ENCODE measurements around the gene RNF212.
"Not testable (repeated sequence)": the region's sequence is repeated elsewhere in the genome, so short reads cannot be mapped to it uniquely, and the experiment has no call there.

The RNF212 gene

DNA sequence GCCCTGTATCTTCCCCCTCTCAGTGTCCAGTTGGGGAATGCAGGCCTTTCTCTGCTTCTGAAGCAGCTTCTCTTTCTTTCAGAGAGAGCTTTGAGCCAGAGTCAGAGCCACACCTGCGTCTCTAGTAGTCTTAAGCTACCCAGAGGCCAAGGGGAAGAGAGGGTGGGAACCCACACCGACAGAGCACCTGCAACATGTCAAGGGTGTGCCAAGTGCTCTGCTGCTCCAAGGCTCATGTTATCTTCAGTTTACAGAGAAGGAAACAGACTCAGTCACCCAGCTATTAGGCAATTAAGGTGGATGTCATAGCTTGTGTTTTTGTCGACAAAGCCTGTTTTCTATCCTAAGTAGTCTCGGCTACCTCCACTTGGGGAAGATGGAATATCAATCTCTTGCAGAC lies 22.7 kb upstream of the RNF212 start:
- H3K4me3 ChIP-seq (ENCODE audit: low read depth, low read length) = no peak overlapping the region
- TF ChIP-seq, protein P1, sequence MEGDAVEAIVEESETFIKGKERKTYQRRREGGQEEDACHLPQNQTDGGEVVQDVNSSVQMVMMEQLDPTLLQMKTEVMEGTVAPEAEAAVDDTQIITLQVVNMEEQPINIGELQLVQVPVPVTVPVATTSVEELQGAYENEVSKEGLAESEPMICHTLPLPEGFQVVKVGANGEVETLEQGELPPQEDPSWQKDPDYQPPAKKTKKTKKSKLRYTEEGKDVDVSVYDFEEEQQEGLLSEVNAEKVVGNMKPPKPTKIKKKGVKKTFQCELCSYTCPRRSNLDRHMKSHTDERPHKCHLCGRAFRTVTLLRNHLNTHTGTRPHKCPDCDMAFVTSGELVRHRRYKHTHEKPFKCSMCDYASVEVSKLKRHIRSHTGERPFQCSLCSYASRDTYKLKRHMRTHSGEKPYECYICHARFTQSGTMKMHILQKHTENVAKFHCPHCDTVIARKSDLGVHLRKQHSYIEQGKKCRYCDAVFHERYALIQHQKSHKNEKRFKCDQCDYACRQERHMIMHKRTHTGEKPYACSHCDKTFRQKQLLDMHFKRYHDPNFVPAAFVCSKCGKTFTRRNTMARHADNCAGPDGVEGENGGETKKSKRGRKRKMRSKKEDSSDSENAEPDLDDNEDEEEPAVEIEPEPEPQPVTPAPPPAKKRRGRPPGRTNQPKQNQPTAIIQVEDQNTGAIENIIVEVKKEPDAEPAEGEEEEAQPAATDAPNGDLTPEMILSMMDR (conservative IDR thresholded peaks at IDR 0.05; ENCODE audit: low read depth, low read length) = no peak
- DNase-seq (ENCODE audit: low read depth) = no peak

DNA sequence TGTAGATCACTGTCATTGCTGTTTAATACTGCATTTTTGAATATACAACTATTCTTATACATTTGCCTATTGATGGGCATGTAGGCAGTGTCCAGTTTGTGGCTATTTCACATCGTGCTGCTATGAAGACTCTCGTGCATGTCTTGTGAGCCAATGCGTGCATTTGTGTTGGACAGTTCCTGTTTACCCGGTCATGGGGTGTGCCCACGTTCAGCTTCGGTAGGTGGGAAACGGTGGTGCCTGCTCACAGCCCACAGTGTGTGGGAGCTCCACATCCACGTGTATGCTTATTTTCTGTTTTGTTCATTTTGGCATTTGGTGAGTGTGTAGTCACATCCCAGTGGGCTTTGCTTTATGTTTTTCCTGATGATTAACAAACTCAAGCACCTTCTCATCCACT lies 19.7 kb upstream of the RNF212 start:
- TF ChIP-seq, protein P1 (conservative IDR thresholded peaks at IDR 0.05; ENCODE audit: low read depth, low read length) = no peak

DNA sequence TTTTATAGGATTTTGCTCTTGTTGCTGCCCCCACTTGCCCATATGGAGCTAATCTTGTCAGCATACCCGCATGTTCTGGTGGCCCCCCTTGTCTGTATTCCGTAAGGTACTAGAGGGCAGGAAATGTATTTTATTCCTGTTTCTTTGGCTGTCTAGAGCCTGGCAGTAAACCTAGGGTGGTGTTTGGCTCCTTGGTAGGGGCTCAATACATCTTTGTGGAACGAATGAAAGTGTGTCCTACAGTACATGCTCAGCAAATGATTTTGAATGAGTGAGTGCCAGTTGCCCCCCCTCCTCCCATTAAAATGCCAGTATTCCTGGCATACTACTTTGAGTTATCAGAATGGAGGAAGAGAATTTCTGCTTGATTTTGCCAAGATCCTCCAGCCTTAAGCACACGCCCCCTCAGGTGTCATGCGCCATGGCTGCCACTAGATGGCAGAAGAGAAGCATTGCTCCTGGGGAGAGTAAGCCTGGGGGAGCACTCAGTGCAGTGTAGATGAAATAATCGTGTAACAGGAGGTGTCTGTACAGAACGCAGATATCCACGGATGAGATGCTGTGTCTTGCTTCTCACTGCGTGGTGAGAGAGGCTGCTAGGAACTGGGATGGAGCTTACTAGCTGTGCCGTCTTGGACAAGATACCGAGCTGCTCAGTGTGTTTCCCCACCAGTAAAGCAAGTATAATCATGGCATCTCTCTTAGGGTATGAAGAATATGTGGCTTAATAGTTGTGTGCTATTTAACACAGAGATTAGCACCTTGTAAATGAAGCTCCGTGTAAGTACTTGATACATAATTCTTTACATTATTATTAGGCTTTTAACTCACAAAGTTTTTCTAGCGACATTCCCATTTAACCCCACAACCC lies 17.2 kb upstream of the RNF212 start:
- no peak overlapping the region for H3K4me3 ChIP-seq (ENCODE audit: low read depth, low read length)
- peak; percentile 89 for DNase-seq (ENCODE audit: low read depth)
- TF ChIP-seq, protein P1 (conservative IDR thresholded peaks at IDR 0.05; ENCODE audit: low read depth, low read length) = peak; percentile 100

More for the DNA sequence above, 19.7 kb upstream of the RNF212 start:
- no peak overlapping the region for H3K4me3 ChIP-seq (ENCODE audit: low read depth, low read length)
- no peak for DNase-seq (ENCODE audit: low read depth)

DNA sequence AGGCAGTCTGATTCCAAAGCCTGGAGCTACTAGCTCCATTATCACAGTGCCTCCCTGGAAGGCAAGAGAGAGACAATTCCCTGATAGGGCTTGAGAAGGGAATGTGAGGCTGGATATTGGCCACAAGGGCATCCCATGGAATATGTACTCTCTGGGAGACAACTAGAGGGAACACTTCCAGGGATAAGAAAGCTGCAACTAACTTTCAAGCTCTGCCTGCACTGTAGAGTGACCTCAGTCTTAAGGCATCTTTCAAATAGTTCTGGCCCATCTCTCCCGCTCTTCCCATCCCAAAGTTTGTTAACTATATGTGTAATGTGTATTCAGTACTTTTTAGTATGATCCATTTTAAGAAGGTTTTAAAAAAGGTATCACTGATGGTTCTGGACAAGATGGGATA lies 13.1 kb upstream of the RNF212 start:
- DNase-seq (ENCODE audit: low read depth) = peak; percentile 26
- H3K4me3 ChIP-seq (ENCODE audit: low read depth, low read length) = no peak overlapping the region
- TF ChIP-seq, protein P1 (conservative IDR thresholded peaks at IDR 0.05; ENCODE audit: low read depth, low read length) = no peak

DNA sequence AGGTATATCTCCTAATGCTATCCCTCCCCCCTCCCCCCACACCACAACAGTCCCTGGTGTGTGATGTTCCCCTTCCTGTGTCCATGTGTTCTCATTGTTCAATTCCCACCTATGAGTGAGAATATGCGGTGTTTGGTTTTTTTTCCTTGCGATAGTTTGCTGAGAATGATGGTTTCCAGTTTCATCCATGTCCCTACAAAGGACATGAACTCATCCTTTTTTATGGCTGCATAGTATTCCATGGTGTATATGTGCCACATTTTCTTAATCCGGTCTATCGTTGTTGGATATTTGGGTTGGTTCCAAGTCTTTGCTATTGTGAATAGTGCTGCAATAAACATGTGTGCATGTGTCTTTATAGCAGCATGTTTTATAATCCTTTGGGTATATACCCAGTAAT lies 12.1 kb upstream of the RNF212 start:
- not testable (repeated sequence) for DNase-seq (ENCODE audit: low read depth); H3K4me3 ChIP-seq (ENCODE audit: low read depth, low read length)

DNA sequence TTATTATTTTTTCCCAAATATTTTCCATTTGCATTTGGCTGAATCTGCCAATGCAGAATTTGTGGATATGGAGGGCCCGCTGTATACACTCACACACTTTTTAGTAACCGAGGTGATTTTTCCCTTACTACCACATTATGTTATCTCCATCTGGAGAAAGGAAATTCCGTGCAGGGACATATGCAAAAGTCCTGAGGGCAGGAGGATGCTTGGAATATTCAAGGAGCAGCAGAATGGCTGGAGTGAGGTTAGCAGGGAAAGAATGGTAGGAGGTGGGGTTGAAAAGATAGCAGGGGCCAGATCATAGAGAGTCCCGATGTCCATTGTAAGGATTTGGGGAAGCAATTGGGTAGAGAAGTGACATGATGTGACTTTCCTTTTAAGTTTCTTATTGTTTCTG lies 11.5 kb upstream of the RNF212 start:
- H3K4me3 ChIP-seq (ENCODE audit: low read depth, low read length) = no peak overlapping the region
- TF ChIP-seq, protein P1 (conservative IDR thresholded peaks at IDR 0.05; ENCODE audit: low read depth, low read length) = no peak

DNA sequence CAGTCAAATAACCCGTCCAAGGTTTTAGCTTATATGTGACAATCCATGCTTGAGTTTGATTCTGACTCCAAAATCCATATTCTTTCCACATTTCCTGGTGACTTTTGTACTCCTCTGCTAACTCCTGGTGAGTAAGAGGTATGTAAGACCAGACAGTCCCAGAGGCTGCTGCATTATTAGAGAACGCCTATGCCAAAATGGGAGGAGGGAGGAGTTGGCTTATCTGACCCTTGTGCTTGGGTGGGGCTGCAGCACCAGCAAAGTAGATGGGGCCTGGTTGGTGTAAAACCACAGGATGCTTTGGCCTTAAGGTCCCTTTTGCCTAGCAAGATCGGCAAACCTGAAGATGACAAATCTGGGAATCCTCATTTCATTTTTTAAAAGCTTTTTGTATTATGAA lies 9.1 kb upstream of the RNF212 start:
- no peak overlapping the region for H3K4me3 ChIP-seq (ENCODE audit: low read depth, low read length)
- no peak for DNase-seq (ENCODE audit: low read depth)
- TF ChIP-seq, protein P1 (conservative IDR thresholded peaks at IDR 0.05; ENCODE audit: low read depth, low read length) = no peak

More for the DNA sequence above, 11.5 kb upstream of the RNF212 start:
- no peak for DNase-seq (ENCODE audit: low read depth)

All from choroid plexus epithelial cell (primary cell).